A549 (cell line): ENCODE data around the gene SEPSECS. TPM values are rescaled to one million over a fixed set of nuclear protein-coding genes. Genes with fewer than 3 reads are reported as not detected.

Experiments
- ATAC-seq, 2 experiments: fragments of 200-7000 bp in 1 of 2; fragments of >200 bp in 1 of 2; cut with Nextera tagmentation in 1 of 2; cut with Tn5 transposase in 1 of 2; 3 replicates each; pipeline versions ENCODE4 v1.8.0 to v1.9.1; 2018 to 2020; ENCODE audit warnings: mild to moderate bottlenecking in 1 of 2, moderate library complexity in 1 of 2
- CTCF ChIA-PET: fragments of 300-600 bp; sonication (Branson Sonifier 250); formaldehyde crosslinking; extraction: SDS; loops from one replicate; lab custom pipeline; 2021; ENCODE audit warnings: antibody characterized with exemption, inconsistent platforms; lab: Yijun Ruan, JAX
- POLR2A ChIA-PET: fragments of 350-600 bp; formaldehyde crosslinking; extraction: SDS; loops from one replicate; lab custom pipeline; 2021; ENCODE audit warnings: antibody characterized with exemption, inconsistent platforms; lab: Yijun Ruan, JAX
- DNase-seq, 2 experiments: peaks; one replicate each; pipeline versions ENCODE4 v3.0.0 to v3.0.0-alpha.2; 2011 to 2016; ENCODE audit warnings: low read depth in 1 of 2, low spot score in 1 of 2
- FAIRE-seq: peaks from 2 replicates; lab custom pipeline; 2011; peaks lifted over from hg19 to GRCh38; lab: Jason Lieb, UNC
- H3K27ac ChIP-seq, 2 experiments: fragments of >200 bp; sonication (Bioruptor Twin); formaldehyde crosslinking; 3 replicates each; pipeline ENCODE4 v1.5.1; 2016 to 2017
- H3K4me1 ChIP-seq: fragments of >200 bp; sonication (Bioruptor Twin); formaldehyde crosslinking; 3 replicates; pipeline ENCODE4 v1.6.1; 2016
- H3K4me2 ChIP-seq: fragments of >200 bp; sonication (Bioruptor Twin); formaldehyde crosslinking; 3 replicates; pipeline ENCODE4 v1.6.1; 2016
- H3K4me3 ChIP-seq: fragments of >200 bp; sonication (Bioruptor Twin); formaldehyde crosslinking; 3 replicates; pipeline ENCODE4 v1.5.1; 2016
- H3K9me3 ChIP-seq: fragments of >200 bp; sonication (Bioruptor Twin); formaldehyde crosslinking; 3 replicates; pipeline ENCODE4 v1.6.1; 2016
- CBX2 ChIP-seq: fragments of 200-600 bp; sonication (generic); IDR thresholded peaks from 2 replicates; pipeline ENCODE4 v1.6.1; 2016; ENCODE audit warnings: low read depth, mild to moderate bottlenecking, borderline replicate concordance
- CHD2 ChIP-seq: fragments of 150-350 bp; IDR thresholded peaks from 2 replicates; pipeline ENCODE4 v1.6.1; 2014; ENCODE audit warnings: low read length; ENCODE audit not compliant: partially characterized antibody
- CHD4 ChIP-seq: fragments of 200-600 bp; sonication (generic); IDR thresholded peaks from 2 replicates; pipeline ENCODE4 v1.6.1; 2016; ENCODE audit warnings: antibody characterized with exemption, mild to moderate bottlenecking, borderline replicate concordance
- EHMT2 ChIP-seq: fragments of 200-600 bp; sonication (generic); IDR thresholded peaks from 2 replicates; pipeline ENCODE4 v1.6.1; 2016; ENCODE audit warnings: antibody characterized with exemption, low read depth, mild to moderate bottlenecking, moderate library complexity
- FOSB ChIP-seq: fragments of 250-450 bp; sonication (Bioruptor Pico); IDR thresholded peaks from 2 replicates; pipeline ENCODE4 v1.5.0; 2020; ENCODE audit warnings: mild to moderate bottlenecking, moderate library complexity
- GATA3 ChIP-seq: IDR thresholded peaks from 2 replicates; pipeline ENCODE4 v1.6.1; 2012; ENCODE audit warnings: borderline replicate concordance
- HOXA7 ChIP-seq: fragments of 250-450 bp; sonication (Bioruptor Pico); IDR thresholded peaks from 2 replicates; pipeline ENCODE4 v1.5.0; 2020; ENCODE audit warnings: mild to moderate bottlenecking, moderate library complexity
- HOXB13 ChIP-seq: fragments of 250-450 bp; sonication (Bioruptor Pico); IDR thresholded peaks from 2 replicates; pipeline ENCODE4 v1.5.0; 2020; ENCODE audit warnings: low read depth, mild to moderate bottlenecking, moderate library complexity
- JUNB ChIP-seq: fragments of >200 bp; sonication (Bioruptor Twin); formaldehyde crosslinking; IDR thresholded peaks from 2 replicates; pipeline ENCODE4 v1.6.1; 2016
- KDM1A ChIP-seq: fragments of 200-600 bp; sonication (generic); IDR thresholded peaks from 2 replicates; pipeline ENCODE4 v1.6.1; 2016; ENCODE audit warnings: low read depth, mild to moderate bottlenecking
- NPAS2 ChIP-seq: fragments of 250-450 bp; sonication (Bioruptor Pico); IDR thresholded peaks from 2 replicates; pipeline ENCODE4 v1.8.0; 2022; ENCODE audit warnings: mild to moderate bottlenecking, moderate library complexity, borderline replicate concordance
- RCOR1 ChIP-seq: fragments of 150-350 bp; IDR thresholded peaks from 2 replicates; pipeline ENCODE4 v1.6.1; 2014; ENCODE audit warnings: antibody characterized with exemption, low read length, low read depth
- RFX5 ChIP-seq: fragments of 450-650 bp; IDR thresholded peaks from 2 replicates; pipeline ENCODE4 v1.7.1; 2014; ENCODE audit warnings: antibody characterized with exemption, mild to moderate bottlenecking, moderate library complexity
- SMC3 ChIP-seq: fragments of >200 bp; sonication (Bioruptor Twin); formaldehyde crosslinking; IDR thresholded peaks from 3 replicates; pipeline ENCODE4 v1.6.1; 2018; ENCODE audit warnings: inconsistent platforms
- TP53 ChIP-seq: fragments of 250-450 bp; sonication (Bioruptor Pico); IDR thresholded peaks from 2 replicates; pipeline ENCODE4 v1.5.0; 2021; ENCODE audit warnings: mild to moderate bottlenecking, moderate library complexity
- WGBS: methylation state at CpG from one replicate; pipeline ENCODE4 v1.1.6; 2017; ENCODE audit errors: missing lambda C conversion rate; 5-methylcytosine and 5-hydroxymethylcytosine counted together
- polyA plus RNA-seq, 4 experiments: library from polyadenylated mRNA; depleted of rRNA in 3 of 4; stranded (reverse); fragments of >200 nt; fragmentation: RNase III in 1 of 4; extraction: RNeasy Plus Mini Kit Qiagen cat#74134 plus additional on column Dnase treatment in 1 of 4; gene quantifications; 2 replicates in 3 of 4; 3 replicates in 1 of 4; pipeline ENCODE4 v1.2.3, GENCODE V29; 2011 to 2017
- TF ChIP-seq, protein P1 (sequence below): fragments of >200 bp; sonication (Bioruptor Twin); formaldehyde crosslinking; IDR thresholded peaks from 2 replicates; pipeline ENCODE4 v1.6.1; 2016
- TF ChIP-seq, protein P2 (sequence below): fragments of >200 bp; sonication (Bioruptor Twin); formaldehyde crosslinking; IDR thresholded peaks from 3 replicates; pipeline ENCODE4 v1.5.1; 2016
- TF ChIP-seq, protein P3 (sequence below): IDR thresholded peaks from 2 replicates; pipeline ENCODE4 v1.6.1; 2012; ENCODE audit warnings: low read depth, borderline replicate concordance

Gene SEPSECS
- polyA plus RNA-seq, 2 of the 4 experiments (the other 2 are of a cell fraction): 2.9 to 9.7 TPM

DNA sequence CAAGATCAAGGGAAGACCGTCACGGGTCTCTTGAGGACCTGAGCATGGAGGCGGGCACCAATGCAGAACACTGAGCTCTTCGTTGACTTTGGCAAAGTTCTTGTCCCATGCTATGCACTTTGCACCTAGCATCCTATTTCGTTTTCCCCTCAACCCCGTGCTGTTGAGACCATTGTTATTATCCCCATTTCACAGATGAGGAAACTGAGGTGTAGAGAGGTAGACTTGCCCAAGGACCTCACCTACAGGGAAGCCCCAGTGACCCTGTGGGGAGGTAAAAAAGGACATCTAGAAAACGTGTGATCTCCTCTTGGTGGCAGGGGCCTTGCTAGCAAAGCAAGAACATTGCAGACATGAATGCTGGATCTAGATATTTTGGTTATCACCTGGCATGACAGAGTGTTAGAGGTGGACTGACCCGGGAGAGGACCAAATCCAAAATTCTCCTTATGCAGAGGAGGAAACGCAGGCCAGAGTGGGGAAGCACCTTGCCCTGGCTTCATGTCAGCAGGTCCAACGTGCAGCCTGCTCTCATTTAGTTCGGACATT, 48.5 kb downstream of the SEPSECS start:
- FAIRE-seq: no peak
- ChIA-PET CTCF (no interaction called here), POLR2A (no interaction called here)
- no peak overlapping the region for H3K4me2 ChIP-seq
- DNase-seq: no peak
- no peak overlapping the region for H3K27ac ChIP-seq
- no peak for TF ChIP-seq GATA3
- no peak for TF ChIP-seq TP53
- TF ChIP-seq HOXB13: no peak
- TF ChIP-seq SMC3: no peak
- TF ChIP-seq CHD2: no peak
- TF ChIP-seq KDM1A: no peak
- no peaks in the 10 kb centered on the region for H3K4me1 ChIP-seq
- H3K4me3 ChIP-seq: no peak overlapping the region
- 35% methylated on average over 11 of the region's 11 CpGs for WGBS
- H3K9me3 ChIP-seq: no peaks in the 10 kb centered on the region
- no peak for ATAC-seq

DNA sequence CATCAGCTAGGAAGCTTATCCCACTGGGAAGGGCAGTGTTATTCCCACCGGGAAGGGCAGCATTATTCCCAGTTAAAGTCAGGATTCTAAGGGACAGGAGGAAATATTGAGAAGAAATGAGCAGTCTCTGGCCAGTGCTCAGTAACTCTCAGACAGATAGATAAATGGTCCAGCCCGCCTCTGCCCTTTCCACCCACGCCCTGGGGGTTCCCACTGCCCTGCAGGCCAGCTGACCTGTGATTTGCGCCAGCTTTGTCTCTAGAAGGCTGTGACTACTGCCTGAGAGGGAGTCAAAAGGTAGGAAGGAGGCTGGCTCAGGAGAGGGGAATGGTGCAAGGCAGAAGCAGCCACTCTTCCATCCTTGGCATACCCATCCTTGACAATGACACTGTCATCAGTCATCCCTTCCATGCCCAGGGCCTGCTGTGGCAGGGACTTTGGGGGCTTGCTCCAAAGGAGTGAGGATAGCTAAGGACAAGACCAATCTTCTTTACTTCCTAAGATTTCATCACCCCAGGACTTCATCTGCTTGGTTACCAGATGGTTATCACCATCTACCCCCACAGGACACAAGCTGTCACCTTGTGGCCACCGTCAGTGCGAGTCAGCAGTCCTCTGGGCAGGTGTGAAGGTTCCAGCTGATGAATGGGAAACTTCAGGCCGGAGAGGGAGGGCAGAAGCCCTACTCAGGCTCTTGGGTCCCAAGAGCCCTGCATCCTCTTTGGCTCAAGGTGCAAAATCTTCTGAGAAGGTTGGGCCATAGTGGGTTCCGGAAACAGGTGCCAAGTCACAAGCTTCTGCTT, 49.5 kb downstream of the SEPSECS start:
- POLR2A ChIA-PET: no interaction called here
- FAIRE-seq (no peak), DNase-seq (no peak), ATAC-seq (no peak)
- Histone ChIP-seq H3K9me3 (no peaks in the 10 kb centered on the region), H3K4me3 (no peak overlapping the region), H3K27ac (no peak overlapping the region), H3K4me2 (no peak overlapping the region), H3K4me1 (no peaks in the 10 kb centered on the region)
- WGBS: 80% methylated on average over 5 of the region's 8 CpGs
- CTCF ChIA-PET: no interaction called here
- TF ChIP-seq, protein P1, sequence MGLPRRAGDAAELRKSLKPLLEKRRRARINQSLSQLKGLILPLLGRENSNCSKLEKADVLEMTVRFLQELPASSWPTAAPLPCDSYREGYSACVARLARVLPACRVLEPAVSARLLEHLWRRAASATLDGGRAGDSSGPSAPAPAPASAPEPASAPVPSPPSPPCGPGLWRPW: no peak
- TF ChIP-seq HOXA7 (CRISPR knock-in tag) (no peak), JUNB (no peak), FOSB (CRISPR knock-in tag) (no peak), CBX2 (no peak), HOXB13 (no peak), CHD4 (no peak), NPAS2 (CRISPR knock-in tag) (no peak), EHMT2 (no peak), RFX5 (no peak), RCOR1 (no peak)
- TF ChIP-seq, protein P2, sequence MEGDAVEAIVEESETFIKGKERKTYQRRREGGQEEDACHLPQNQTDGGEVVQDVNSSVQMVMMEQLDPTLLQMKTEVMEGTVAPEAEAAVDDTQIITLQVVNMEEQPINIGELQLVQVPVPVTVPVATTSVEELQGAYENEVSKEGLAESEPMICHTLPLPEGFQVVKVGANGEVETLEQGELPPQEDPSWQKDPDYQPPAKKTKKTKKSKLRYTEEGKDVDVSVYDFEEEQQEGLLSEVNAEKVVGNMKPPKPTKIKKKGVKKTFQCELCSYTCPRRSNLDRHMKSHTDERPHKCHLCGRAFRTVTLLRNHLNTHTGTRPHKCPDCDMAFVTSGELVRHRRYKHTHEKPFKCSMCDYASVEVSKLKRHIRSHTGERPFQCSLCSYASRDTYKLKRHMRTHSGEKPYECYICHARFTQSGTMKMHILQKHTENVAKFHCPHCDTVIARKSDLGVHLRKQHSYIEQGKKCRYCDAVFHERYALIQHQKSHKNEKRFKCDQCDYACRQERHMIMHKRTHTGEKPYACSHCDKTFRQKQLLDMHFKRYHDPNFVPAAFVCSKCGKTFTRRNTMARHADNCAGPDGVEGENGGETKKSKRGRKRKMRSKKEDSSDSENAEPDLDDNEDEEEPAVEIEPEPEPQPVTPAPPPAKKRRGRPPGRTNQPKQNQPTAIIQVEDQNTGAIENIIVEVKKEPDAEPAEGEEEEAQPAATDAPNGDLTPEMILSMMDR: no peak

GRCh38 chr4:25109511-25109910, 50.7 kb downstream of the SEPSECS start:
- no peak overlapping the region for H3K4me2 ChIP-seq
- no peak for FAIRE-seq

More at GRCh38 chr4:25109511-25109910, 50.7 kb downstream of the SEPSECS start:
- POLR2A ChIA-PET: no interaction called here
- WGBS: 85% methylated on average over 4 of the region's 4 CpGs
- no peak overlapping the region for H3K4me3 ChIP-seq
- TF ChIP-seq, protein P3, sequence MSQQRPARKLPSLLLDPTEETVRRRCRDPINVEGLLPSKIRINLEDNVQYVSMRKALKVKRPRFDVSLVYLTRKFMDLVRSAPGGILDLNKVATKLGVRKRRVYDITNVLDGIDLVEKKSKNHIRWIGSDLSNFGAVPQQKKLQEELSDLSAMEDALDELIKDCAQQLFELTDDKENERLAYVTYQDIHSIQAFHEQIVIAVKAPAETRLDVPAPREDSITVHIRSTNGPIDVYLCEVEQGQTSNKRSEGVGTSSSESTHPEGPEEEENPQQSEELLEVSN: no peak
- no peak for TF ChIP-seq NPAS2 (CRISPR knock-in tag)
- TF ChIP-seq, all 56 proteins: peak for 0
- H3K4me1 ChIP-seq: no peaks in the 10 kb centered on the region
- ATAC-seq (no peak), DNase-seq (no peak)
- CTCF ChIA-PET: no interaction called here
- H3K27ac ChIP-seq: no peak overlapping the region
- H3K9me3 ChIP-seq: no peaks in the 10 kb centered on the region
